Activated T-helper 1 cell treated with anti-CD3 and anti-CD28 coated beads, Interleukin-2, amount 50 U/mL, for 16 hours (primary cell): ENCODE measurements around the gene FHOD3.
"Not testable (repeated sequence)": the region's sequence is repeated elsewhere in the genome, so short reads cannot be mapped to it uniquely, and the experiment has no call there.

Source experiments
- DNase-seq, 2 donors: peaks; one replicate each; pipeline ENCODE4 v3.0.0-alpha.2; 2020; ENCODE audit warnings: low read depth in 1 of 2, low spot score in 1 of 2

Gene FHOD3

DNA sequence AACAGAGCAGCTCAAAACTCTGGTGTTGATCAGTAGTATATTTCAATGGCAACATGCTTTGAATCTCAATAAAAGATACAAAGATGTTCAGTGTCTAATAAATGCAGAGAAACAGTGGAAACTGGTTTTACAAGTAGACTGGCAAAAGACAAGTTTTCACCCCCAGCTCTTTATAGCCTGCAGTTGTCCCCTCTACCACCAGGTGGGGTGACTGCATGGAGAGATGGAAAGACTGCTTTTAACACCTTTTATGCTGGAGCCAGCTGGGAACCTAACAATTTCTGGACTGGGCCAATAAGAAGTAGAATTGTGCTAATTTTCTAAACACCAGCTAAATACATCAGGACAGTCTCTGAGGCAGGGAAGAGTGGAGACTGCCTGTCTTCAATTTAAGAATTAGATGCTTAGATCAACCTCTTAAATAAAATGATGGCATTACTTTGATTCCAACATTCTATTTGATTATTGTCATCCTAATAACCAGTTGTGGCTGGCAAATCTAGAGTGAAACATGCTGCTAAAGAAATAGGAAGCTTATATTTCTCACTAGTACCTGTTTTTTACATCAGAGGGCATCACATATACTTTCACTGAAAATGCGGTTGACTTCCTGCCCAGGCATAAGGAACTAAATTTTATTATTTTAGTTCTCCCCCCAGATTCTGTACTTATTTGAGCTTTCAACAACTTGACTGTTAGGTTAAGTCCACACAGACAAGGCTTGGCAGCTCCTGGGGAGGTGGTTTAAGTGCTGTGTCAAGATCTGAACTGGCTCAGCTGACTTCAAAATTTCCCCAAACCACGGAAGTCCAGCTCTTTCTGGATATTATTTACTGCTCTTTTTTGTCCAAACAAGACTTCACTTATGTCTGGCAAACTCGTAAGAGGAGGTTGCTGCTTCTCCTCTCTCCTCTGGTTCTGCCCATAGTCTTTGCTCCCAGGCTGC is 390.8 kb downstream of the FHOD3 start:
- no peak for DNase-seq

GRCh38 chr18:36692371-36692770 is 394.9 kb downstream of the FHOD3 start:
- no peak for DNase-seq

DNA sequence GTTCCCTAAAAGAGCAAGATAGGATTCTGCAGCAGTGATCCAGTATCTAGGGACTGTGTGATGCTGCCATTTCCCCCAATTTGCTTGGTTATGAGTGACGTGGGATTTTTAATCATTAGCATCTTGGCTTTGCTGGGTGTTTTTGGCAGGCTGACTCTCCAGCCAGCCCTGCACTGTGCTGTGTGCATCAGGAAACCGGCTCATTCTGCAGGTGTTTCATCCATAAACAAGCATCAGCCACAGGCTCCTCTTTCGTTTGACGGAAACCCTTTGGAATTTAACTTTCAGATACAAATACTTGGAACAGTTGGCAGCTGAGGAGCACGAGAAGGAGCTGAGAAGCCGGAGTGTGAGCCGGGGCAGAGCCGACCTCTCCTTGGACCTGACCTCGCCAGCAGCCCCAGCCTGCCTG is 395.4 kb downstream of the FHOD3 start:
- DNase-seq: no peak

DNA sequence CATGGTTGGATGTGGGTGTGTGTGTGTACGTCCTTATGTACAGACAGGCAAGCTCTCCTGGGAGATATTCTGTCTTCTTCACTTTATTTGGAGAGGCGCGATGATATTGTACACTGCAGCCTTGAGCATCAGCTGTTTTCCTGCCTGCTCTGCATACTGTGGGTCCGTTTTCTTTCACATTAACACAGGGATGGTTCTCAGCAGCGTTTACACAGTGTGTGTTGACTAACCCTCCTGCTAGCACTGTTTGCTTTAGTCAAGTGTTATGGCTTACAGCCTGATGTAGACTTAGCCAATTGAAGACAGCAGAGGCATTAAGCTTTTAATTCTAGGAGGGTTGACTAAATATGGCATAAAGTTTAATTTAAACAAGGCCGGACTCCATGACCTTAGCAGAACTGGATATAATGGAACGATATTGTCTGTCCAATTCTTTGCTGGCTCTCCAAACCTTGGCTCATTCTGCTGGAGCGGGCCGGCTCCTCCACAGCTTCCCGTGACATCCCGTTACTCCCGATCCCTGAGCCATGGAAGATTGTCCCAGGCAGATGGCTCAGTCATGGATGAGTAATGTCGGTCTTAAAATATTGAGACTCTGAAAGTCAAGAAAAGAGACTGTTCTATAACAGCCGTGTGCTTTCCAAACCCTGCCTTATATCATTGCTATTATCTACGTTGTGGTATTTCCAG is 396.6 kb downstream of the FHOD3 start:
- DNase-seq: no peak

- DNase-seq: no peak
Observed at GRCh38 chr18:36695806-36696205, 398.3 kb downstream of the FHOD3 start.

DNA sequence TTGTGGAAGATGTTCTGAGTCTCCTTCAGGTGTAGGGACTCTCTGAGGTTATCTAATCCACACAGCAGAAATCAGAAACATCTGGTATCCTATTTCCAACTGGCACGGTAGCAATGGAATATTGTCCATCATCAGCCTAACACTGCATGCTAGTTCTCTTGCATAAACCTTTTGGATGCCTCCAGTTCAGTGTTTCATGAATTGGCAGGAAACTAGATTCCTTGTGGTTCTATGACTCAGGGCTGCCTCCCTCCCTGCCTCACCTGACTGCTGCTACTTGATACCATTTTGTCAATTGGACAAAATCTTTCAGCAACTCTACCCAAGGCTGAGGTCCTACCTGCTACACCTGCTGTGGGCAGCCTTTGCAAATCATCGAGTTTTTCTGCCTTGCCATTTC is 400.4 kb downstream of the FHOD3 start:
- no peak for DNase-seq

- DNase-seq: no peak
Observed at GRCh38 chr18:36700955-36701354, 403.4 kb downstream of the FHOD3 start.

DNA sequence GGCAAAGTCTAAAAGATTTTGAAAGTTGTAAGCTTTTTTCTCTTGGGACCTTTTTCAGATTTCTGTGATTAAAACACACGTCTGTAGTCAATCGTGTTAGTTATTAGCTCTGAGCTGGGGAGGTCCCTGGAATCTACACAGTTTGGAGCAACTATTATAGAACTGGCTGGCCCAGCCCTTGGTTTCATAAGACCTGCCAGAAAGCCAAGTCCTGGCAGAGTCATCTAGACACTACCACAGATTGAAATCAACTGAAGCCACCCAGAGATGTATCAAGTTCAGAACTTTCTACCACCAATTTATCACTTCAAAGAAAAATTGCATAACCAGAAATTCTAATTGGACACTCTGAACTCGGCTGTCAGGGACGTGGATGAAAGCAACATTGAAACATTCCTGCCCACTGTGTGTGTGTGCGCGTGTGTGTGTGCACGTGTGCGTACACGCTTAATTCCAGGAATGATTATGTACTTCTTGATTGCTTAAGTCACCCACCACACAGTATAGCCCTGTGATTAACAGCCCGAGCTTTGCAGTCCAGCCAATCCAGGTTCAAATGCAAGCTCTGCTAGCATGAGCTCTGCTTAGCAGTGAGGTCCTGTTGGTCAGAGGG is 405.0 kb downstream of the FHOD3 start:
- DNase-seq: no peak

DNA sequence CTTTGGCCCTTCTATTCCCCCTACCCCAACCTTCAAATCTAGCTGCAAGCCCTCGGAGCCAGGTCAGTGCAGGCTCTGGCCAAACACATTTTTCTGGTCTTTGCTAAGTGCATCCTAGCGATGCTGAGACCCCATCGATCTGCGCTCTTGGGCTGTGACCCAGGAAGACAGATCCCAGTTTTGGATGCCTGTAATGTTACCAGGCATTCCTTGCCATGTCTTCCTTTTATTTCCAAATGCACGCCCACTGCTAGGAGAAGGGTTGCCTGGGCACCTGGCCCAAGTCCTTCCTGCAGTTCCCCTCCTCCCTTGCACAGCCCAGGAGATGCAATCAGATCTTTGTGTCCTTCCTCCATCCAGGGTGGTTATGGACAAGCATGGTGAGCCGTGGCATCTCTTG is 406.6 kb downstream of the FHOD3 start:
- DNase-seq: no peak

DNA sequence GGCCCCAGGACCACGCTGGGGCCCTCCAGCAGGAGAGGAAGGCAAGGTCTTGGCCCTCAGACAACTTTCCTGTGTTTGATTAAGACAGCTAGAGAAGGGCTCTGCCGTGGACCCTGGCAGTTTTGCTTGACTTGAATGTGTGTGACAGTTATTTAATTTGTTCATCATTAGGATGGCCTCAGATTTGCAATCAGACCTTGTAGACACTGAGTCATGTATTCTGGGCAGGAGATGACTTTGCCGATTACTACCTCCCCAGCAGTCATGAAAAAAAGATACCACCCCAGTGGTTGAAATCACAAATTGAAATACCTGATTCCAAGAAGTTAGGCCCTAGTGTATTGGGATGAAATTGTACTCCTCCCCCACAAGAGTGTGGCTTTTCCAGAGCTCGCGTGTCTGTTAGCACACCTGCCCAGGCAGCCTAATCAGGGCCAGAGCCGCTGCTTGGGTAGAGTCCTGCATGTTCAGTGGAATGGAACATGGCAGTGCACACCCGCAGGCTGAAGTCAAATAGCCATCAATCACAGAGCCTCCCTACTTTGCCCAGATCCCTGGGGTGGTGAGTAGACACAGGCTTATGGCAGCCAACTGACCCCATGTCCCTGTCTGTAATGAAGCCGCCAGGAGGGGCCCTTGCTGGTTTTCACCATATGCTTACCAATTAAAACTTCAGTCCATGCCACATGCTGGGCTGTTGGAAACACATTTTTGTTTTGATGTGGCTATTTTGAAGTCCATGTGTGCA is 408.8 kb downstream of the FHOD3 start:
- DNase-seq: no peak

DNA sequence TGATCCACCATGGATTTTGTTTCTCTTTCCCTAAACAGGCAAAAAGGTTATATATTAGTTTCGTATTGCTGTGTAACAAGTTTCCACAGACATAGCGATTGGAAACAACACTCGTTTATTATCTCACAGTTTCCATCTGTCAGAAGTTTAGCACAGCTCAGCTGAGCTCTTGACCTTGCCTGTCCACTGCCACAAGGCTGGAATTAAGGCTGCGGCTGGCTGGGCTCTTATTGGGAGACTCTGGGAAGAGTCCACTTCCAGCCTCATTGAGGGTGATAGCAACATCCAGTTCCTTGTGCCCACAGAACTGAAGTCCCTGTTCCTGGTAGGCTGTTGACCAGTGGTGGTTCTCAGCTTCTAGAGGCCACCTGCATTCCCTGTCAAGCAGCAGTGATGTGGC is 410.9 kb downstream of the FHOD3 start:
- DNase-seq: no peak

DNA sequence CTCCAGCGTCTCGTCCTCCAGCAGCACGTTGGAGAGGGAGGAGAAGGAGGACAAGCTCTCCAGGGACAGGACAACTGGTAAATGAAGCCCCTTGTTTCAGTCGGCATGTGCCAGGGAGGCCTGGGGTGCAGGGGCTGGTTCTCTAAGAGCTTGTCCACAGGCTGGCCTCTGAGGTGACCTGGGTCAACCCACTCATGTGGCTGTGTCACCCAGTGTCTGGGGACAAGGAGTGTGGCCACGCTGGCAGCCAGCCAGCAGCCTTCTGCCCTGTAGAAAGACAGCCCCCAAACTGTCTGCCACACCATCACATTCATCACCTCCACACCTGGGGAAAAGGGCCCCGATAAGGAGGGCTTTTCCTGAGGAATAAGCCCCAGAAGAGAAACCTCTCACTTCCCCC is 411.8 kb downstream of the FHOD3 start:
- no peak for DNase-seq

- DNase-seq: no peak
Observed at GRCh38 chr18:36711014-36711725, 413.7 kb downstream of the FHOD3 start.

DNA sequence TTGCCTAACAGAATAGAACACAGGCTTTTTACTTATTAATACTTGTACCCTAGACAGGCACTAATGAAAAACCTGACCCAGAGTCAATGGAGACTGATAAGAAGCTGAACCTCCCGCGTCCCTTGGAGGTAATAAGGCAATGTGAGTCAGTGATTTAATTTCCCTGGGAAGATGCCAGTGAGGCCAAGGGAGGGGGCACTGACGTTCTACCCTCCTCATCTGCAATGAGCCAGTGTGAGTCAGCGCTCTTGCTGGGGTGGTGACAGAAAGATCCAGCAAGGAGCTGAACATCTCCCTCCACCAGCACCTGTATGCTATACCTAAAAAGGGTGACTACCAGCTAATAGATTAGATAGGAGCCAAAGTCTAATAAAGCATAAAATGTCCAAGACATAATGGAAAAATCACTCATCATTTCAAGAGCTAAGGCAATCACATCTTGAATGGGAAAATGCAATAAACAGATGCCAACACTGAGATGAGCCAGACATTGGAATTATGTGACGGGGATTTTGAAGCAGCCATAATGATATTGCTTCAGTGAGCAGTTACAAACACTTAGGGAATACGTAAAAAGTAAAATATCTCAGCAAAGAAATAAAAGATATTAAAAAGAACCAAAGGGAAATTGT is 414.4 kb downstream of the FHOD3 start:
- no peak for DNase-seq

DNA sequence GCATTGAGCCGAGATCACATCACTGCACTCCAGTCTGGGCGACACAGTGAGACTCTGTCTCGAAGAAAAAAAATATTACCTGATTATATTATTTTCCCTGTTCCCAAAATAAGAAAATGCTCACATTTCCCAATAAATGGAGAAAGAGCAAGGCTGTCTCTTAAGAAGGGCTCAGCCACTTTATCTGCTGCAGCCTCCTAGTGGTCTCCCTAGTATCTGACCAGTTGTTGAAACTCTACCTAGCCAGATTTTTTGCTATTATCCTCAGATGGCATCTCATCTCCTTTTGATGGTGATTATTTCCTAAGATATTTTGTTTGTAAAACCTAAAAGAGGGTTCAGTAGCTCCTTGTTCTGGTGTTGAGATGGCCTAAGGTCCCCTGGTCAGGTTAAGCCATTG is 417.0 kb downstream of the FHOD3 start:
- DNase-seq: no peak

DNA sequence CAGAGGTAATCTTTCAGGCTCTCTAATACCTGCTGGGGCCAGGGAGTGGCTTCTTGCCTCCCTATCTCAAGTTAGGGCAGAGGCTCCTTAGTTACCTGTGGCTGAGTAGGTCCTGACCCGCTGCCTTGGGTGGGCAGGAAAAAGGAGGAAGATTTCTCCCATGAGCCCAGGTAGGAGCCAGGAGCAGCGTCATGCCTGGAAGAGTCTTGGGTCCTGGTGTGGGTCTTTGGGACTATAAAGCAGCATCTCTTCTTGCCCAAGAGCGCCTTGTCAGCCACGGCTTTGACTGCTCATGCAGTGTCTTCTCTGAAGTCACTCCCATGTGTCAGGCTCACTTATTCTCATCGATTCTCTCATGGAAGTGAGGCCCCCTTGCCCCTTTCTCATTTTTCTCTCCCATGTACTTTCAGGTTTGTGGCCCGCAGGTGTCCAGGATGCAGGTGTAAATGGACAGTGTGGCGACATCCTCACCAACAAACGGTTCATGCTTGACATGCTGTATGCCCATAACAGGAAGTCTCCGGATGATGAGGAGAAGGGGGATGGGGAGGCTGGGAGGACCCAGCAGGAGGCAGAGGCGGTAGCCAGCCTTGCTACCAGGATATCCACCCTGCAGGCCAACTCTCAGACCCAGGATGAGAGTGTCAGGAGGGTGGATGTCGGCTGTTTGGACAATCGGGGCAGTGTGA is 420.1 kb downstream of the FHOD3 start:
- DNase-seq: no peak

DNA sequence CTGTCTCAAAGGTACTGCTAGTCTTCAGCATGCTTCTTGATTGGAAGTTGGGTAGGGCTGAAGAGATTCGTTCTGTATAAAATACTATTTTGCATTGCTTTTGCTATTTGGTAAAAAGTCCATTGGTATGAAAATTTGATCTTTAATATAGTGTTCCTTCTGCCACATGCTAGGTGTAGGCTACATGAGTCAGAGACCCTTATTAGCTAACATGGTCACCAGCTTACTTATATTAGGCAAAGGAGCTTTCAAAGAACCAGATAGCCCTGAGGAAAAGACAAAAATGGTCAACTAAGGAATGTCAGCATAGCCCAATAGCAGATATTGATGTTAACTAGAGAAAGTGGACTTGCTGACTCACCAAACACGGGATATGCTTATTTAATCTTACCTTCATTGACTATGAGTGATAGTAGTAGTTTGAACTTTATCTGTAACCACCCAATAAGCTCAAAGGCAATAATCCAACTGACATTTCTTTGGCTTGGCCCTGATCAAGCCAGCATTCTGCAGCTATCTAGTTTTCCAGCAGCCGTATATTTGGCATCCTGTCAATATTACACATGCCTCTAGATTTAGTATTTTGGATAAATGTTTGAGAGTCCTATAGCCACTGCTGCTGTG is 421.3 kb downstream of the FHOD3 start:
- no peak for DNase-seq

GRCh38 chr18:36719630-36720029 is 422.1 kb downstream of the FHOD3 start:
- DNase-seq: no peak

DNA sequence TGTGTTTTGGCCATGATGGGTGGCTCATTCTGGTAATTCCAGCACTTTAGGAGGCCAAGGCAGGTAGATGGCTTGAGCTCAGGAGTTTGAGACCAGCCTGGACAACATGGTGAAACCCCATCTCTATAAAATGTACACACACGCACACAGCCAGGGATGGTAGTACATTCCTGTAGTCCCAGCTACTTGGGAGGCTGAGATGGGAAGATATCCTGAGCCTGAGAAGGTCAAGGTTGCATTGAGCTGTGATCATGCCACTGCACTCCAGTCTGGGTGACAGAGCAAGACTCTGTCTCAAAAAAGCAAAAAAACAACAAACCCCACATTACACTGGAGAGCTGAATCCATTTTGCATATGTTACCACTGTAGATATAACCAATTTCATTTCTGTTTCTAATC is 423.8 kb downstream of the FHOD3 start:
- DNase-seq: not testable (repeated sequence)
